ENCODE results near the gene THAP7. TPM values are rescaled to one million over a fixed set of nuclear protein-coding genes. Genes with fewer than 3 reads are reported as not detected.
A peak's percentile ranks its signal among the peaks of the same experiment; 100 is the strongest.

The THAP7 gene
- total RNA-seq, 1 donor from 2014 or later, result 12.2 TPM

DNA sequence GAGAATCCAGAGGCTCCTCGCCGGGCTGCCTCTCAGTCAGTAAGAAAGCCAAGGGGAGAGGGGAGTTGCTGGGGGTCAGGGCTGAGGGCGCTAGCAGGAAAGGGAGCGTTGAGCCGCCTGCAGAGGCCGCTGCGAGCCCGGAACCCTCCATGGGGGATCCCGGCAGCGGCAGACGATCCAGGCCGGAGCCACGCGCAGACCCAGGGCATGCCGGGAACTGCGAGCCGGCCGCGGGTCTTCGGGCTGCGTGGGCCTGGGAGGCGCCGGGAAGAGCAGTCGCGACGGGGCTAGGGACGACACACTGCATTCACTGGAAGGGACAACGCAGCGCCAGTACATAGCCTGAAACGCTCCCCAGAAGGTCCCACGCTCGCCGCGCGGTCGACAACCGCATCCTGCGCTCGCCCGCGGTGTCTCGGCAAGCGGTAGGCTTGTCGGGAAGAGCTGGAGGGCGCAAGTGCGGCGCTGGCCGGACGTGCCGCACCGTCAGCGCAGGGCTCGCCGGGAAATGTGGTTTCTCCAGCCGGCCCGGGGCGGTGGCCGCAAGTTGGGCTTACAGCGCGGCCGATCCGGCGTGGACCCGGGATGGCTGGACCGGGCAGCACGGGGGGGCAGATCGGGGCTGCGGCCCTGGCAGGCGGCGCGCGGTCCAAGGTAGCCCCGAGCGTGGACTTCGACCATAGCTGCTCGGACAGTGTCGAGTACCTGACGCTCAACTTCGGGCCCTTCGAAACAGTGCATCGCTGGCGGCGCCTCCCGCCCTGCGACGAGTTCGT is 19.9 kb downstream of the THAP7 start, which contains the start of gene LZTR1:
Gene LZTR1, plus strand, starts transcription at position 511 of the 776 bp plus-strand sequence. Its CDS starts 75 bp downstream, at position 586.
- FAIRE-seq (no peak), DNase-seq (ENCODE audit: low read depth) (peak; percentile 77)
- Mint-ChIP-seq H3K4me3 (ENCODE audit: unreplicated experiment) (peak within 1 kb of the TSS; percentile 99), H3K27ac (ENCODE audit: unreplicated experiment) (peak within 1 kb of the TSS; percentile 97), H3K9me3 (ENCODE audit: unreplicated experiment) (peaks cover 9% of the 10 kb centered on the region), H3K36me3 (ENCODE audit: low read depth, unreplicated experiment) (peaks cover 10% of the 10 kb centered on the region), H3K27me3 (ENCODE audit: low read depth, unreplicated experiment) (peaks cover 8% of the 10 kb centered on the region), H3K4me1 (ENCODE audit: low read depth, unreplicated experiment) (peaks cover 2% of the 10 kb centered on the region)
- peak within 1 kb of the TSS; percentile 94 for H3K27ac ChIP-seq (ENCODE audit: low read depth, low read length)
- H3K4me3 ChIP-seq (ENCODE audit: insufficient read depth, low read depth, low read length), result peak within 1 kb of the TSS; percentile 72
- H3K9me3 ChIP-seq (ENCODE audit: insufficient read depth, low read depth, low read length), result peaks cover 5% of the 10 kb centered on the region
- peak within 1 kb of the TSS; percentile 92 for H3K9ac ChIP-seq (ENCODE audit: low read length)
- H3K4me2 ChIP-seq (ENCODE audit: low read length), result peak within 1 kb of the TSS; percentile 96
- no peaks in the 10 kb centered on the region for H3K27me3 ChIP-seq (ENCODE audit: insufficient read depth, low read length)
- H3K36me3 ChIP-seq (ENCODE audit: insufficient read depth, low read length), result peaks cover 7% of the 10 kb centered on the region
- peak within 1 kb of the TSS; percentile 95 for H2AFZ ChIP-seq (ENCODE audit: low read depth, low read length)
- peaks cover 24% of the 10 kb centered on the region for H3K79me2 ChIP-seq (ENCODE audit: insufficient read depth, low read length)
- H3K4me1 ChIP-seq (ENCODE audit: insufficient read depth, low read length), result peaks cover 12% of the 10 kb centered on the region
- H4K20me1 ChIP-seq (ENCODE audit: insufficient read depth, low read length), result peaks cover 7% of the 10 kb centered on the region
- no peak for TF ChIP-seq EZH2 (IDR thresholded peaks at IDR 0.05; ENCODE audit: insufficient read depth, low read length)
- TF ChIP-seq, protein P1, sequence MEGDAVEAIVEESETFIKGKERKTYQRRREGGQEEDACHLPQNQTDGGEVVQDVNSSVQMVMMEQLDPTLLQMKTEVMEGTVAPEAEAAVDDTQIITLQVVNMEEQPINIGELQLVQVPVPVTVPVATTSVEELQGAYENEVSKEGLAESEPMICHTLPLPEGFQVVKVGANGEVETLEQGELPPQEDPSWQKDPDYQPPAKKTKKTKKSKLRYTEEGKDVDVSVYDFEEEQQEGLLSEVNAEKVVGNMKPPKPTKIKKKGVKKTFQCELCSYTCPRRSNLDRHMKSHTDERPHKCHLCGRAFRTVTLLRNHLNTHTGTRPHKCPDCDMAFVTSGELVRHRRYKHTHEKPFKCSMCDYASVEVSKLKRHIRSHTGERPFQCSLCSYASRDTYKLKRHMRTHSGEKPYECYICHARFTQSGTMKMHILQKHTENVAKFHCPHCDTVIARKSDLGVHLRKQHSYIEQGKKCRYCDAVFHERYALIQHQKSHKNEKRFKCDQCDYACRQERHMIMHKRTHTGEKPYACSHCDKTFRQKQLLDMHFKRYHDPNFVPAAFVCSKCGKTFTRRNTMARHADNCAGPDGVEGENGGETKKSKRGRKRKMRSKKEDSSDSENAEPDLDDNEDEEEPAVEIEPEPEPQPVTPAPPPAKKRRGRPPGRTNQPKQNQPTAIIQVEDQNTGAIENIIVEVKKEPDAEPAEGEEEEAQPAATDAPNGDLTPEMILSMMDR (IDR thresholded peaks at IDR 0.05; ENCODE audit: insufficient read depth, low read depth, low read length), result peak; percentile 21

DNA sequence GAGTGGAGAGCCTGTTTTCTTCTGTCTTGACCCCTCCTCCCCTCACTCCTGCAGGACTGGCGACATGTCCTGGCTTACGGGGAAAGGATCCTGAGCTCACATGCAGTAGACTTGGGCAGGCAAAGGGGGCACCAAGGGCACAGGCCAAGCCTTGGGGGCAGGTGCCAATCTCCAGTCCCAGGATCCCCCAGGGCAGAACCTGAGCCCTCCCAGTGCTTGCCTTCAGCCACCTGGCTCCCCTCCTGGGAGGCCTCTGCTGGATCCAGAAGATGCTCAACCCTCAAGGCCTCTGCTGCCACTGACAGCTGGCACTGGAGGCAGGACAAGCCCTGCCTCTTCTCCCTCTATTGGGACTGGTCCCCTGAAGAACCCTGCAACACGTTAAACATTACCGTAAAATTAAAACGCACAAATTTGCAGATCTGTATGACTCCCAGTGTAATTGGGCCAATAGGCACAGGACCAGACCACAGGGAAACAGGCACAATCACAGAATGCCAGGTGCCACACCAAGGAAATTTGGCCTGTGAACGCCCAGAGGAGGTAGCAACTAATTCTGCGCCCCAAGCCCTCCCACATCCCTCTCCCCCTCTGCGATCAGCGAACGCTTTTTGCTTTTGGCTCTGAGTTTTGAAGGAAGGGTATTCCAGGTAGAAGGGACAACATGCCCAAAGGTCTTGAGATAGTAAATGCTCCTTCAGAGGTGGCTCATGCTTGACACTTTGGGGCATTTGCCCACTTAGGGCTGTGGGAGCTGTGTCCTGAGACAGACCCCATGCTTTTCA is 20.8 kb downstream of the THAP7 start:
- DNase-seq (ENCODE audit: low read depth), result no peak

More for the DNA sequence above, 20.8 kb downstream of the THAP7 start:
- Mint-ChIP-seq H3K27me3 (ENCODE audit: low read depth, unreplicated experiment) (peaks cover 10% of the 10 kb centered on the region), H3K4me3 (ENCODE audit: unreplicated experiment) (peak overlapping the region; percentile 99), H3K4me1 (ENCODE audit: low read depth, unreplicated experiment) (peaks cover 2% of the 10 kb centered on the region), H3K9me3 (ENCODE audit: unreplicated experiment) (peaks cover 9% of the 10 kb centered on the region), H3K36me3 (ENCODE audit: low read depth, unreplicated experiment) (peaks cover 10% of the 10 kb centered on the region), H3K27ac (ENCODE audit: unreplicated experiment) (peak overlapping the region; percentile 75)
- TF ChIP-seq EZH2 (IDR thresholded peaks at IDR 0.05; ENCODE audit: insufficient read depth, low read length), result no peak
- TF ChIP-seq, protein P1 (IDR thresholded peaks at IDR 0.05; ENCODE audit: insufficient read depth, low read depth, low read length), result no peak
- H3K36me3 ChIP-seq (ENCODE audit: insufficient read depth, low read length), result peaks cover 7% of the 10 kb centered on the region
- peaks cover 5% of the 10 kb centered on the region for H3K9me3 ChIP-seq (ENCODE audit: insufficient read depth, low read depth, low read length)
- FAIRE-seq, result no peak
- peaks cover 12% of the 10 kb centered on the region for H3K4me1 ChIP-seq (ENCODE audit: insufficient read depth, low read length)
- peak overlapping the region; percentile 96 for H3K4me2 ChIP-seq (ENCODE audit: low read length)
- peaks cover 7% of the 10 kb centered on the region for H4K20me1 ChIP-seq (ENCODE audit: insufficient read depth, low read length)
- H3K27ac ChIP-seq (ENCODE audit: low read depth, low read length), result peak overlapping the region; percentile 94
- H3K9ac ChIP-seq (ENCODE audit: low read length), result peak overlapping the region; percentile 92
- H2AFZ ChIP-seq (ENCODE audit: low read depth, low read length), result peak overlapping the region; percentile 95
- H3K4me3 ChIP-seq (ENCODE audit: insufficient read depth, low read depth, low read length), result peak overlapping the region; percentile 72
- H3K79me2 ChIP-seq (ENCODE audit: insufficient read depth, low read length), result peaks cover 24% of the 10 kb centered on the region
- no peaks in the 10 kb centered on the region for H3K27me3 ChIP-seq (ENCODE audit: insufficient read depth, low read length)
